Caco-2 (cell line): ENCODE data around the gene FADD. TPM values are rescaled to one million over a fixed set of nuclear protein-coding genes. Genes with fewer than 3 reads are reported as not detected.

Experiments
- BruUV-seq: library from RNA; stranded (reverse); fragments of 400-500 nt; replicated peaks from 2 replicates; lab custom pipeline; 2021; lab: Mats Ljungman, UMichigan
- CTCF ChIA-PET: fragments of 300-600 bp; sonication (Branson Sonifier 250); formaldehyde crosslinking; loops from one replicate; lab custom pipeline; 2022; ENCODE audit warnings: antibody characterized with exemption; lab: Charles Lee
- POLR2A ChIA-PET: fragments of 300-600 bp; sonication (Branson Sonifier 250); formaldehyde crosslinking; loops from one replicate; lab custom pipeline; 2022; ENCODE audit warnings: antibody characterized with exemption; lab: Charles Lee
- DNase-seq, 2 experiments: peaks; one replicate each; pipeline versions ENCODE4 v3.0.0 to v3.0.0-alpha.2; 2020 to 2022
- H3K27me3 ChIP-seq: replicated peaks from 2 replicates; pipeline ENCODE4 v1.6.0; 2011; ENCODE audit warnings: low read length; ENCODE audit not compliant: control insufficient read depth, insufficient read depth
- H3K36me3 ChIP-seq: 2 replicates; pipeline ENCODE4 v1.5.1; 2011; ENCODE audit warnings: low read length; ENCODE audit not compliant: control insufficient read depth, insufficient read depth
- H3K4me1 ChIP-seq: fragments of 250-450 bp; sonication (Bioruptor Pico); 2 replicates; pipeline ENCODE4 v1.5.1; 2020; ENCODE audit warnings: mild to moderate bottlenecking
- H3K4me3 ChIP-seq: 2 replicates; pipeline ENCODE4 v1.5.1; 2011; ENCODE audit warnings: low read depth, mild to moderate bottlenecking, control low read depth, low read length
- H3K9me3 ChIP-seq: fragments of 250-450 bp; sonication (Bioruptor Pico); 2 replicates; pipeline ENCODE4 v1.5.1; 2020; ENCODE audit warnings: mild to moderate bottlenecking, moderate library complexity
- H3K27ac Mint-ChIP-seq: one replicate; pipeline ENCODE4 v1.8.0; 2022; ENCODE audit warnings: mixed read lengths; ENCODE audit not compliant: unreplicated experiment
- H3K27me3 Mint-ChIP-seq: one replicate; pipeline ENCODE4 v1.8.0; 2022; ENCODE audit warnings: mixed read lengths; ENCODE audit not compliant: insufficient read depth, unreplicated experiment
- H3K36me3 Mint-ChIP-seq: one replicate; pipeline ENCODE4 v1.8.0; 2022; ENCODE audit warnings: mild to moderate bottlenecking, mixed read lengths; ENCODE audit not compliant: insufficient read depth, unreplicated experiment
- H3K4me1 Mint-ChIP-seq: one replicate; pipeline ENCODE4 v1.8.0; 2022; ENCODE audit warnings: low read depth, mixed read lengths; ENCODE audit not compliant: unreplicated experiment
- H3K4me3 Mint-ChIP-seq: one replicate; pipeline ENCODE4 v1.8.0; 2022; ENCODE audit warnings: mild to moderate bottlenecking, moderate library complexity, mixed read lengths; ENCODE audit not compliant: unreplicated experiment
- H3K9me3 Mint-ChIP-seq: one replicate; pipeline ENCODE4 v1.8.0; 2022; ENCODE audit warnings: mixed read lengths; ENCODE audit not compliant: unreplicated experiment
- CTCF ChIP-seq, 2 experiments: fragments of 200-600 bp in 1 of 2; IDR thresholded peaks; 1 replicate in 1 of 2; 2 replicates in 1 of 2; pipeline versions ENCODE4 v1.5.1 to v1.8.0; 2011 to 2022; ENCODE audit warnings: antibody characterized with exemption in 1 of 2, control low read depth in 1 of 2, inconsistent platforms in 1 of 2, low read depth in 1 of 2, low read length in 1 of 2, mild to moderate bottlenecking in 1 of 2, moderate library complexity in 1 of 2; ENCODE audit not compliant: insufficient read depth in 1 of 2, severe bottlenecking in 1 of 2, unreplicated experiment in 1 of 2
- intact Hi-C: fragments of 100-400 bp; cut with micrococcal nuclease; formaldehyde crosslinking; loops from one replicate; pipeline ENCODE4 v1.10.0; 2022; ENCODE audit not compliant: unreplicated experiment
- total RNA-seq: library from RNA; stranded (reverse); gene quantifications from 2 replicates; pipeline ENCODE4 v1.2.3, GENCODE V29; 2022

The FADD gene
- total RNA-seq, 1 experiment from 2014 or later, result 51.3 TPM

GRCh38 chr11:70201882-70202861 lies 924 bp upstream of the FADD start:
- H3K36me3 ChIP-seq, result peaks cover 7% of the 10 kb centered on the region
- peaks cover 17% of the 10 kb centered on the region for H3K4me1 ChIP-seq
- Mint-ChIP-seq H3K4me3 (peak overlapping the region; percentile 91), H3K27me3 (no peaks in the 10 kb centered on the region), H3K9me3 (no peaks in the 10 kb centered on the region), H3K27ac (peak overlapping the region; percentile 79), H3K36me3 (peaks cover 54% of the 10 kb centered on the region), H3K4me1 (peaks cover 16% of the 10 kb centered on the region)
- H3K27me3 ChIP-seq, result no peaks in the 10 kb centered on the region
- H3K4me3 ChIP-seq, result peak overlapping the region; percentile 94
- intact Hi-C loops, result loop anchor here (2.0 kb wide), 1 partner anchor 41 kb away; no protein-coding TSS in a partner anchor
- no peak for DNase-seq
- POLR2A ChIA-PET, result interaction anchor here (0.6 to 0.7 kb wide), 3 partner anchors 202 to 269 kb away, joined by 4 to 11 read pairs (median 7); no protein-coding TSS in a partner anchor
- BruUV-seq, result no TSS peak
- peaks cover 14% of the 10 kb centered on the region for H3K9me3 ChIP-seq
- CTCF ChIA-PET, result interaction anchor here (0.6 to 1.5 kb wide), 4 partner anchors 31 to 572 kb away, joined by 3 to 7 read pairs (median 4); no protein-coding TSS in a partner anchor
- no peak for TF ChIP-seq CTCF (IDR thresholded peaks at IDR 0.05; ENCODE audit: insufficient read depth in 1 of 2, low read depth in 1 of 2, low read length in 1 of 2, severe bottlenecking in 1 of 2, unreplicated experiment in 1 of 2)

GRCh38 chr11:70203751-70204465 lies 812 bp downstream of the FADD start:
- Mint-ChIP-seq H3K27ac (peak overlapping the region; percentile 79), H3K9me3 (no peaks in the 10 kb centered on the region), H3K27me3 (no peaks in the 10 kb centered on the region), H3K4me1 (peaks cover 22% of the 10 kb centered on the region), H3K36me3 (peaks cover 68% of the 10 kb centered on the region), H3K4me3 (peak overlapping the region; percentile 91)
- Histone ChIP-seq H3K36me3 (peaks cover 7% of the 10 kb centered on the region), H3K4me3 (peak overlapping the region; percentile 94), H3K27me3 (no peaks in the 10 kb centered on the region), H3K4me1 (peaks cover 17% of the 10 kb centered on the region), H3K9me3 (peaks cover 14% of the 10 kb centered on the region)
- ChIA-PET POLR2A (interaction anchor here (0.6 to 1.0 kb wide), 2 partner anchors 28 to 29 kb away, joined by 3 to 5 read pairs; no protein-coding TSS in a partner anchor), CTCF (interaction anchor here (0.6 to 2.1 kb wide), 3 partner anchors 67 to 289 kb away, joined by 3 to 7 read pairs (median 6); partner anchors contain the start of gene PPFIA1)
- TSS peak; percentile 71 for BruUV-seq
- no peak for TF ChIP-seq CTCF (IDR thresholded peaks at IDR 0.05; ENCODE audit: insufficient read depth in 1 of 2, low read depth in 1 of 2, low read length in 1 of 2, severe bottlenecking in 1 of 2, unreplicated experiment in 1 of 2)
- intact Hi-C loops, result loop anchor here (1.0 to 2.0 kb wide), 2 partner anchors 39 to 66 kb away; partner anchors contain the start of gene PPFIA1
- DNase-seq, result peak; percentile 67 to 74

DNA sequence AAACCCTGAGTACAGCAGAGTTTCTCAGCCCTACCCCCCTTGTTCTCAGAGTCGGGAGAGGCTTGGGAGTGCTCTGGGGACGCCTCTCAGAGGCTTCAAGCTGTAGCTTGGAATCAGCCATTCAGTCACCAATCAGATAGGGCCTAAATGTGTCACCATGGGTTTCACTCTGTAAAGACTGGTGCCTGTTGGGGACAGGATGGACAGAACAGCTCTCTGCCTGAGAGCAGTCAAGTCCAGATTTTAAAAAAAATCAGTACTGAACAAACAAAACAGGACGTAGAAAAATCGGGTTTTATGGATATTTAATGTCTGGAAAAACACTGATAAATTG lies 1.3 kb downstream of the FADD start:
- Mint-ChIP-seq H3K27ac (peak overlapping the region; percentile 79), H3K27me3 (no peaks in the 10 kb centered on the region), H3K36me3 (peaks cover 72% of the 10 kb centered on the region), H3K4me3 (peak overlapping the region; percentile 91), H3K9me3 (no peaks in the 10 kb centered on the region), H3K4me1 (peaks cover 23% of the 10 kb centered on the region)
- Histone ChIP-seq H3K4me1 (peaks cover 17% of the 10 kb centered on the region), H3K9me3 (peaks cover 14% of the 10 kb centered on the region), H3K27me3 (no peaks in the 10 kb centered on the region), H3K36me3 (peaks cover 7% of the 10 kb centered on the region), H3K4me3 (peak overlapping the region; percentile 94)
- intact Hi-C loops, result no loop called here
- no peak for DNase-seq
- POLR2A ChIA-PET, result no interaction called here
- CTCF ChIA-PET, result interaction anchor here (2.1 kb wide), 1 partner anchor 66 kb away, joined by 7 read pairs; the partner anchor contains the start of gene PPFIA1
- no TSS peak for BruUV-seq
- TF ChIP-seq CTCF (IDR thresholded peaks at IDR 0.05; ENCODE audit: insufficient read depth in 1 of 2, low read depth in 1 of 2, low read length in 1 of 2, severe bottlenecking in 1 of 2, unreplicated experiment in 1 of 2), result no peak
